Astrocyte (in vitro differentiated cells and primary cell): ENCODE data around the gene RRP1. TPM values are rescaled to one million over a fixed set of nuclear protein-coding genes. Genes with fewer than 3 reads are reported as not detected.

Experiments used
- DNase-seq: peaks from one replicate; pipeline ENCODE4 v3.0.0-alpha.2; 2010; ENCODE audit warnings: low read depth
- FAIRE-seq: peaks from 2 replicates; lab custom pipeline; 2011; peaks lifted over from hg19 to GRCh38; lab: Jason Lieb, UNC
- H2AFZ ChIP-seq: 2 replicates; pipeline ENCODE4 v1.6.0; 2012; ENCODE audit warnings: low read depth, low read length, inconsistent platforms
- H3K27ac ChIP-seq: 2 replicates; pipeline ENCODE4 v1.5.1; 2011; ENCODE audit warnings: low read depth, low read length, inconsistent platforms
- H3K27me3 ChIP-seq: 2 replicates; pipeline ENCODE4 v1.6.0; 2011; ENCODE audit warnings: low read length, inconsistent platforms; ENCODE audit not compliant: insufficient read depth
- H3K36me3 ChIP-seq: 2 replicates; pipeline ENCODE4 v1.5.1; 2011; ENCODE audit warnings: low read length, inconsistent platforms; ENCODE audit not compliant: insufficient read depth
- H3K4me1 ChIP-seq: 2 replicates; pipeline ENCODE4 v1.5.1; 2011; ENCODE audit warnings: low read length, inconsistent platforms; ENCODE audit not compliant: insufficient read depth
- H3K4me2 ChIP-seq: 2 replicates; pipeline ENCODE4 v1.6.0; 2012; ENCODE audit warnings: low read length, inconsistent platforms
- H3K4me3 ChIP-seq: 2 replicates; pipeline ENCODE4 v1.5.1; 2011; ENCODE audit warnings: low read depth, mild to moderate bottlenecking, low read length, inconsistent platforms; ENCODE audit not compliant: insufficient read depth
- H3K79me2 ChIP-seq: 2 replicates; pipeline ENCODE4 v1.6.0; 2012; ENCODE audit warnings: mild to moderate bottlenecking, low read length, inconsistent platforms; ENCODE audit not compliant: insufficient read depth
- H3K9ac ChIP-seq: 2 replicates; pipeline ENCODE4 v1.6.0; 2012; ENCODE audit warnings: mild to moderate bottlenecking, low read length, inconsistent platforms
- H3K9me3 ChIP-seq: 2 replicates; pipeline ENCODE4 v1.5.1; 2012; ENCODE audit warnings: low read depth, mild to moderate bottlenecking, low read length, inconsistent platforms; ENCODE audit not compliant: insufficient read depth
- H4K20me1 ChIP-seq: 2 replicates; pipeline ENCODE4 v1.6.0; 2012; ENCODE audit warnings: low read length, inconsistent platforms; ENCODE audit not compliant: insufficient read depth
- H3K27ac Mint-ChIP-seq: one replicate; pipeline ENCODE4 v1.8.0; 2021; ENCODE audit warnings: mild to moderate bottlenecking, mixed read lengths; ENCODE audit not compliant: unreplicated experiment
- H3K27me3 Mint-ChIP-seq: one replicate; pipeline ENCODE4 v1.8.0; 2021; ENCODE audit warnings: low read depth, mixed read lengths; ENCODE audit not compliant: unreplicated experiment
- H3K36me3 Mint-ChIP-seq: one replicate; pipeline ENCODE4 v1.8.0; 2021; ENCODE audit warnings: low read depth, mixed read lengths; ENCODE audit not compliant: unreplicated experiment
- H3K4me1 Mint-ChIP-seq: one replicate; pipeline ENCODE4 v1.8.0; 2021; ENCODE audit warnings: low read depth, mixed read lengths; ENCODE audit not compliant: unreplicated experiment
- H3K4me3 Mint-ChIP-seq: one replicate; pipeline ENCODE4 v1.8.0; 2021; ENCODE audit warnings: mild to moderate bottlenecking, moderate library complexity, mixed read lengths; ENCODE audit not compliant: unreplicated experiment
- H3K9me3 Mint-ChIP-seq: one replicate; pipeline ENCODE4 v1.8.0; 2021; ENCODE audit warnings: mild to moderate bottlenecking, mixed read lengths; ENCODE audit not compliant: unreplicated experiment
- EZH2 ChIP-seq: IDR thresholded peaks from 2 replicates; pipeline ENCODE4 v1.6.1; 2012; ENCODE audit warnings: mild to moderate bottlenecking, low read length, inconsistent platforms; ENCODE audit not compliant: insufficient read depth
- total RNA-seq: library from RNA; stranded (reverse); gene quantifications from 2 replicates; pipeline ENCODE4 v1.2.1, GENCODE V29; 2021
- TF ChIP-seq, protein P1 (sequence below): IDR thresholded peaks from 2 replicates; pipeline ENCODE4 v1.5.1; 2011; ENCODE audit warnings: low read depth, mild to moderate bottlenecking, inconsistent platforms, low read length, moderate library complexity; ENCODE audit not compliant: insufficient read depth

Gene RRP1
- total RNA-seq, 1 donor from 2014 or later, result 24.9 TPM

DNA sequence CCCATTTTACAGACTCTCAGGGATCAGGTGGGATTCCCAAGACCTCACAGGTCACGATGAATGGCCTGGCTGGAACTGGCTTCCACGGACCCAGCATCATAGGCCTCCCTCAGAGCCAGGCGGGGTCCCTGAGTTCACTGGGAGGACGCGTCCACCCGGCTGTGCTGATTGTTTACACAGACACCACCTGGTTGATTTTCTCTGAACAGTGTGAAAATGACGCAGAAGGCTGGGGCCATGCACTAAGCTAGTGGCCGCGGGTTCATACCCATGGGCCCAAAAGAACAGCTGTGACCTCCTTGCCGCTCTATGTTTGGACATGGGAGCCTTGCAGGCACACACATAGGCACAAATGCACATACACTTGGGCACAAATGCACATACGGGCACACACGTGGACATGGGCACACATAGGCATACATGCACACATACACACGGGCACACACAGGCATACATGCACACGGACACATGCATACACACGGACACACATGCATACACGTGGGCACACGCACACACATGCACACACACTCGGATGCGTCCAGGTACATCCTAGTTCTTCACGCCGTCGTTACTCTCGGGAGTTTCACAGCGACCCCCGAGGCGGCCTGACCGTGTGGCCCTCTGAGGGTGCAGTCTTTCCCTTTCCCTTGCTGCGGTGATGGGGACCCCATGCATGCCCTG is 36.5 kb upstream of the RRP1 start:
- H3K9me3 Mint-ChIP-seq, result no peaks in the 10 kb centered on the region
- no peaks in the 10 kb centered on the region for H3K4me1 Mint-ChIP-seq
- peaks cover 11% of the 10 kb centered on the region for H3K36me3 ChIP-seq
- DNase-seq (no peak), FAIRE-seq (no peak)
- TF ChIP-seq, protein P1, sequence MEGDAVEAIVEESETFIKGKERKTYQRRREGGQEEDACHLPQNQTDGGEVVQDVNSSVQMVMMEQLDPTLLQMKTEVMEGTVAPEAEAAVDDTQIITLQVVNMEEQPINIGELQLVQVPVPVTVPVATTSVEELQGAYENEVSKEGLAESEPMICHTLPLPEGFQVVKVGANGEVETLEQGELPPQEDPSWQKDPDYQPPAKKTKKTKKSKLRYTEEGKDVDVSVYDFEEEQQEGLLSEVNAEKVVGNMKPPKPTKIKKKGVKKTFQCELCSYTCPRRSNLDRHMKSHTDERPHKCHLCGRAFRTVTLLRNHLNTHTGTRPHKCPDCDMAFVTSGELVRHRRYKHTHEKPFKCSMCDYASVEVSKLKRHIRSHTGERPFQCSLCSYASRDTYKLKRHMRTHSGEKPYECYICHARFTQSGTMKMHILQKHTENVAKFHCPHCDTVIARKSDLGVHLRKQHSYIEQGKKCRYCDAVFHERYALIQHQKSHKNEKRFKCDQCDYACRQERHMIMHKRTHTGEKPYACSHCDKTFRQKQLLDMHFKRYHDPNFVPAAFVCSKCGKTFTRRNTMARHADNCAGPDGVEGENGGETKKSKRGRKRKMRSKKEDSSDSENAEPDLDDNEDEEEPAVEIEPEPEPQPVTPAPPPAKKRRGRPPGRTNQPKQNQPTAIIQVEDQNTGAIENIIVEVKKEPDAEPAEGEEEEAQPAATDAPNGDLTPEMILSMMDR, result no peak
- TF ChIP-seq EZH2, result no peak
- no peaks in the 10 kb centered on the region for H3K27me3 ChIP-seq
- H3K79me2 ChIP-seq, result no peaks in the 10 kb centered on the region
- no peak overlapping the region for H3K4me2 ChIP-seq
- H3K36me3 Mint-ChIP-seq, result peaks cover 24% of the 10 kb centered on the region
- H3K9ac ChIP-seq, result no peak overlapping the region
- no peak overlapping the region for H3K27ac Mint-ChIP-seq
- no peak overlapping the region for H3K27ac ChIP-seq
- no peaks in the 10 kb centered on the region for H3K27me3 Mint-ChIP-seq
- H2AFZ ChIP-seq, result no peak overlapping the region
- H4K20me1 ChIP-seq, result peaks cover 16% of the 10 kb centered on the region
- no peaks in the 10 kb centered on the region for H3K9me3 ChIP-seq
- peaks cover 5% of the 10 kb centered on the region for H3K4me1 ChIP-seq
- H3K4me3 Mint-ChIP-seq, result no peak overlapping the region
- no peak overlapping the region for H3K4me3 ChIP-seq

DNA sequence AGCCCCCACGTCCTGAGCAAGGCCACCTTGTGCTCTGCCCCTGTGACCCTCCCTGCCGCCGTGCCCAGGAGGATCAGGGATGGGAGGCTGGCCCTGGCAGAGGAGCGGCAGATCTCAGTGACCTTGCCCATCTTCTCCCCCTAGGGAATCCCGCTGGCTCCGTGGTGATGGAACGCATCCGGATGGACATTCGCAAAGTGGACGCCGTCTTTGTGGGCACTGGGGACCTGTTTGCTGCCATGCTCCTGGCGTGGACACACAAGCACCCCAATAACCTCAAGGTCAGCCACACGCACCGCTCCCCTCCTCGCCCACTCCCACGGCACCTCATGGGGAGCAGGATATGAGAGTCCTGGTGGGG is 36.0 kb upstream of the RRP1 start:
- H3K27me3 ChIP-seq, result no peaks in the 10 kb centered on the region
- peaks cover 11% of the 10 kb centered on the region for H3K36me3 ChIP-seq
- no peak overlapping the region for H2AFZ ChIP-seq
- no peaks in the 10 kb centered on the region for H3K9me3 Mint-ChIP-seq
- H3K9me3 ChIP-seq, result no peaks in the 10 kb centered on the region
- H3K9ac ChIP-seq, result no peak overlapping the region
- H3K4me1 ChIP-seq, result peaks cover 6% of the 10 kb centered on the region
- no peak overlapping the region for H3K4me2 ChIP-seq
- H4K20me1 ChIP-seq, result peaks cover 16% of the 10 kb centered on the region
- H3K4me1 Mint-ChIP-seq, result peaks cover 4% of the 10 kb centered on the region
- FAIRE-seq (no peak), DNase-seq (no peak)
- H3K4me3 Mint-ChIP-seq, result no peak overlapping the region
- H3K4me3 ChIP-seq, result no peak overlapping the region
- H3K79me2 ChIP-seq, result no peaks in the 10 kb centered on the region
- no peak overlapping the region for H3K27ac Mint-ChIP-seq
- H3K27me3 Mint-ChIP-seq, result no peaks in the 10 kb centered on the region
- TF ChIP-seq EZH2, result no peak
- TF ChIP-seq, protein P1, result no peak
- peaks cover 25% of the 10 kb centered on the region for H3K36me3 Mint-ChIP-seq
- H3K27ac ChIP-seq, result no peak overlapping the region

DNA sequence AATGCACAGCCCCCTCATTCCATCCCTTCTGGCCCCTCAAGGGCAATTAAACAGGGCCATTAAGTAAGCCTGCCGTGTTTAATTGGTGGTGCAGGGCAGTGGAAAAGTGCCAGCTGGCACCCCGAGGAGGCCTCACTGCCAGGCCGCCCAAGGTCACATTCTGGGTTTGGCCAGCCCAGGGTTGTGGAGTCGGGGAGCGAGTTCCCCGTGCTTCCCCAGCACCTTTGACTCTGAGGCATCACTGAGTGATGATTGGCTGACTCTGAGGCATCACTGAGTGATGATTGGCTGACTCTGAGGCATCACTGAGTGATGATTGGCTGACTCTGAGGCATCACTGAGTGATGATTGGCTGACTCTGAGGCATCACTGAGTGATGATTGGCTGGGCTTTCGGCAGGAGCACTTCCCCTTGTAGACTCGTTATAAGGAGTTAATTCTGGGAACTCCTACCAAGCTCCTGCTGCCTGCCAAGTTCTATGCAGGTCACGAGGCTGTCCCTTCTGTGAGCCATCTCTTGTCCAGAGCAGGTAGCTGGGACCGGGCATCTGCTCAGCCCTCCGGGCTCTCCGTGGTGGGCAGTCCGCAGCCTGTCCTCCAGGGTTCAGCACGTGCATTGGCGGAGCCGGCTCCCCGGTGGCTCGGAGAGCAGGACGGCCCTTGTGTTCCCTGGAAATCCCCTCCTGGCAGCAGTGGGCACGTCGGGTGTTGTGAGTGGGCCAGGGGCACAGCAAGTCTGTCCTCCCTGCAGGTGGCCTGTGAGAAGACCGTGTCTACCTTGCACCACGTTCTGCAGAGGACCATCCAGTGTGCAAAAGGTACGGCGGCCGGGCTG is 34.2 kb upstream of the RRP1 start:
- peaks cover 4% of the 10 kb centered on the region for H3K4me1 Mint-ChIP-seq
- Histone ChIP-seq H3K9me3 (no peaks in the 10 kb centered on the region), H3K9ac (no peak overlapping the region), H2AFZ (no peak overlapping the region), H3K27me3 (no peaks in the 10 kb centered on the region), H3K79me2 (no peaks in the 10 kb centered on the region), H3K4me1 (peaks cover 6% of the 10 kb centered on the region), H4K20me1 (peaks cover 15% of the 10 kb centered on the region), H3K27ac (no peak overlapping the region), H3K4me2 (no peak overlapping the region), H3K4me3 (no peak overlapping the region), H3K36me3 (peaks cover 16% of the 10 kb centered on the region)
- DNase-seq (no peak), FAIRE-seq (no peak)
- TF ChIP-seq EZH2, result no peak
- TF ChIP-seq, protein P1, result no peak
- H3K36me3 Mint-ChIP-seq, result peaks cover 23% of the 10 kb centered on the region
- H3K27ac Mint-ChIP-seq, result no peak overlapping the region
- H3K27me3 Mint-ChIP-seq, result no peaks in the 10 kb centered on the region
- H3K9me3 Mint-ChIP-seq, result no peaks in the 10 kb centered on the region
- H3K4me3 Mint-ChIP-seq, result no peak overlapping the region
